Measurements from ENCODE around the gene FMNL2.

The FMNL2 gene

GRCh38 chr2:152336854-152337510 is 2.0 kb downstream of the FMNL2 start:
- DNase-seq (ENCODE audit: low read depth, low spot score): peak; percentile 31
- peak overlapping the region; percentile 80 for H3K4me3 ChIP-seq (ENCODE audit: low read depth, low read length)
- ChIA-PET POLR2A (interaction anchor here (2.5 kb wide), 1 partner anchor 17 kb away, joined by 8 read pairs; no protein-coding TSS in a partner anchor), CTCF (interaction anchor here (1.5 to 4.5 kb wide), 2 partner anchors 24 to 299 kb away, joined by 4 to 21 read pairs; no protein-coding TSS in a partner anchor)
- TF ChIP-seq, protein P1, sequence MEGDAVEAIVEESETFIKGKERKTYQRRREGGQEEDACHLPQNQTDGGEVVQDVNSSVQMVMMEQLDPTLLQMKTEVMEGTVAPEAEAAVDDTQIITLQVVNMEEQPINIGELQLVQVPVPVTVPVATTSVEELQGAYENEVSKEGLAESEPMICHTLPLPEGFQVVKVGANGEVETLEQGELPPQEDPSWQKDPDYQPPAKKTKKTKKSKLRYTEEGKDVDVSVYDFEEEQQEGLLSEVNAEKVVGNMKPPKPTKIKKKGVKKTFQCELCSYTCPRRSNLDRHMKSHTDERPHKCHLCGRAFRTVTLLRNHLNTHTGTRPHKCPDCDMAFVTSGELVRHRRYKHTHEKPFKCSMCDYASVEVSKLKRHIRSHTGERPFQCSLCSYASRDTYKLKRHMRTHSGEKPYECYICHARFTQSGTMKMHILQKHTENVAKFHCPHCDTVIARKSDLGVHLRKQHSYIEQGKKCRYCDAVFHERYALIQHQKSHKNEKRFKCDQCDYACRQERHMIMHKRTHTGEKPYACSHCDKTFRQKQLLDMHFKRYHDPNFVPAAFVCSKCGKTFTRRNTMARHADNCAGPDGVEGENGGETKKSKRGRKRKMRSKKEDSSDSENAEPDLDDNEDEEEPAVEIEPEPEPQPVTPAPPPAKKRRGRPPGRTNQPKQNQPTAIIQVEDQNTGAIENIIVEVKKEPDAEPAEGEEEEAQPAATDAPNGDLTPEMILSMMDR (IDR thresholded peaks at IDR 0.05; ENCODE audit: insufficient read depth, low read length, missing control alignments): no peak

GRCh38 chr2:152337511-152337903 is 2.5 kb downstream of the FMNL2 start:
- peak overlapping the region; percentile 80; the same call in 1 of the 2 replicates for H3K4me3 ChIP-seq (ENCODE audit: low read depth, low read length)
- TF ChIP-seq, protein P1 (IDR thresholded peaks at IDR 0.05; ENCODE audit: insufficient read depth, low read length, missing control alignments): no peak
- CTCF ChIA-PET: interaction anchor here (4.5 kb wide), 1 partner anchor 298 kb away, joined by 21 read pairs; no protein-coding TSS in a partner anchor
- POLR2A ChIA-PET: no interaction called here
- DNase-seq (ENCODE audit: low read depth, low spot score): no peak

DNA sequence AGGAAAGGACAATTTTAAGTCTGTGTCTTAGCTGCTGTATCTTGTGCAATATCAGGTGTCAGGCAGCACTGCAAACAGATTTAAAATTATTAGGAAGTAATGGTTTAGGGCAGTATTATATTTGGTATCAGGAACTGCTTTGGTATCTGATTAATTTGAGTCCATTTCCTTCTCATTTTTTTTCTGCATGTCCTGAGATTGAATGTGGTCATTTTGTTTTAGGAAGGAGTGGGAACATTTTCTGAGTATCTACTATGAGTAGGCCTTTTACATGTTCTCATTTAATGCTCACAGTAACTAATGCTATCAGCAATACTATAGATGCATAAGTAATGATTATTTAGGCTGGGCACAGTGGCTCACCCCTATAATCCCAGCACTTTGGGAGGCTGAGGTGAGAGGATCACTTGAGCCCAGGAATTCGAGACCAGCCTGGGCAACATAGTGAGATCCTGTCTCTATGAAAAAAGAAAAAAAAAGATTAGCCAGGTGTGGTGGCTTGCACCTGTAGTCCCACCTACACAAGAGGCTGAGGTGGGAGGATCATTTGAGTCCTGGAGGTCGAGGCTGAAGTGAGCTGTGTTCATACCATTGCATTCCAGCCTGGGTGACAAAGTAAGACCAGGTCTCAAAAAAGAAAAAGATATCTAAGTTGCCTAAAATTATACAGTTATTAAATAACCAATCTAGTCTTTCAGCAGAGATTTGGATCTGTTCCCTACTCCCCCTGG is 4.7 kb downstream of the FMNL2 start:
- POLR2A ChIA-PET: no interaction called here
- H3K4me3 ChIP-seq (ENCODE audit: low read depth, low read length): no peak overlapping the region
- CTCF ChIA-PET: interaction anchor here (1.3 to 4.5 kb wide), 3 partner anchors 15 to 296 kb away, joined by 3 to 21 read pairs (median 6); no protein-coding TSS in a partner anchor
- no peak for DNase-seq (ENCODE audit: low read depth, low spot score)
- TF ChIP-seq, protein P1 (IDR thresholded peaks at IDR 0.05; ENCODE audit: insufficient read depth, low read length, missing control alignments): no peak

GRCh38 chr2:152342259-152343046 is 7.5 kb downstream of the FMNL2 start:
- CTCF ChIA-PET: interaction anchor here (0.6 to 2.8 kb wide), 4 partner anchors 12 to 293 kb away, joined by 3 to 12 read pairs (median 3); no protein-coding TSS in a partner anchor

DNA sequence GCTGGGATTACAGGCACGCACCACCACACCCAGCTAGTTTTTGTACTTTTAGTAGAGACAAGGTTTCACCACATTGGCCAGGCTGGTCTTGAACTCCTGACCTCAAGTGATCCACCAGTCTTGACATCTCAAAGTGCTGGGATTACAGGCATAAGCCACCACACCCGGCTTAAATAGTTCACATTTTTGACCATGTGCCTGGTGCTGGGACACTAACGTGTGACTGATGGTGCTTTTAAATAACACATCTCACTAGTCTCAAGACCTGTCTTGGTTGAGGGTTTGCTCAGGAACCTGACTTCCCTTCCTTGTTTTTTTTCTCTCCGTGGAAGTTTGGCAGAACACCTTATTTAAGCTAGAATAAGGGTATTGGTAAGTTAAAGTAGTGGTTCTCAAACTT is 8.5 kb downstream of the FMNL2 start:
- no peak for DNase-seq (ENCODE audit: low read depth, low spot score)
- ChIA-PET CTCF (interaction anchor here (2.8 kb wide), 1 partner anchor 292 kb away, joined by 12 read pairs; no protein-coding TSS in a partner anchor), POLR2A (no interaction called here)
- TF ChIP-seq, protein P1 (IDR thresholded peaks at IDR 0.05; ENCODE audit: insufficient read depth, low read length, missing control alignments): no peak
- H3K4me3 ChIP-seq (ENCODE audit: low read depth, low read length): no peak overlapping the region

More at GRCh38 chr2:152342259-152343046, 7.5 kb downstream of the FMNL2 start:
- POLR2A ChIA-PET: no interaction called here
- TF ChIP-seq, protein P1 (IDR thresholded peaks at IDR 0.05; ENCODE audit: insufficient read depth, low read length, missing control alignments): no peak
- H3K4me3 ChIP-seq (ENCODE audit: low read depth, low read length): no peak overlapping the region
- no peak for DNase-seq (ENCODE audit: low read depth, low spot score)

Measured in AG04449 (cell line).